GM10266 (cell line): ENCODE results near the gene B3GALT5.

Experiments used
- DNase-seq: peaks from one replicate; pipeline ENCODE4 v3.0.0; 2012; ENCODE audit errors: extremely low spot score
- CTCF ChIP-seq: IDR thresholded peaks from 2 replicates; pipeline ENCODE4 v1.5.1; 2012; ENCODE audit warnings: mild to moderate bottlenecking, low read depth; ENCODE audit not compliant: control insufficient read depth, insufficient read depth; ENCODE audit errors: missing control alignments

The B3GALT5 gene

GRCh38 chr21:39720126-39720778 lies 107.5 kb downstream of the B3GALT5 start:
- DNase-seq: no peak
- TF ChIP-seq CTCF: no peak

- no peak for TF ChIP-seq CTCF
- DNase-seq: no peak
Measured at GRCh38 chr21:39721885-39722284, 109.1 kb downstream of the B3GALT5 start.
